GM21360 (cell line): ENCODE results near the gene SEC24A.
"Not testable (repeated sequence)": the region's sequence is repeated elsewhere in the genome, so short reads cannot be mapped to it uniquely, and the experiment has no call there.

Source experiments
- ATAC-seq: cut with Tn5 transposase; IDR thresholded peaks from one replicate; pipeline ENCODE4 v1.9.1; 2021; ENCODE audit warnings: mild to moderate bottlenecking, moderate library complexity; ENCODE audit not compliant: unreplicated experiment

Gene SEC24A

GRCh38 chr5:134738963-134739661, 90.5 kb downstream of the SEC24A start:
- no peak for ATAC-seq

- ATAC-seq, result no peak
Measured at GRCh38 chr5:134741052-134741451, 92.5 kb downstream of the SEC24A start.

GRCh38 chr5:134742134-134742533, 93.5 kb downstream of the SEC24A start:
- no peak for ATAC-seq

GRCh38 chr5:134749415-134749814, 100.8 kb downstream of the SEC24A start:
- ATAC-seq, result no peak

- no peak for ATAC-seq
Measured at GRCh38 chr5:134758176-134758503, 109.6 kb downstream of the SEC24A start.

- ATAC-seq, result peak; percentile 96
Measured at GRCh38 chr5:134758504-134759341, 110.1 kb downstream of the SEC24A start, which contains the start of gene DDX46. DDX46 (plus strand) TSS chr5:134758779; CDS start chr5:134758939, 160 bp downstream.

GRCh38 chr5:134767528-134768291, 119.1 kb downstream of the SEC24A start:
- not testable (repeated sequence) for ATAC-seq

GRCh38 chr5:134769206-134769605, 120.6 kb downstream of the SEC24A start:
- no peak for ATAC-seq

- no peak for ATAC-seq
Measured at GRCh38 chr5:134772461-134773125, 124.0 kb downstream of the SEC24A start.

- ATAC-seq, result no peak
Measured at GRCh38 chr5:134777366-134777765, 128.8 kb downstream of the SEC24A start.
